VCaP (cell line): ENCODE data around the gene MYOCOS.

Source experiments
- H3K27ac ChIP-seq: fragments of 450-650 bp; 2 replicates; pipeline ENCODE4 v1.5.1; 2017
- CTCF ChIP-seq: fragments of 450-650 bp; conservative IDR thresholded peaks from 2 replicates; pipeline ENCODE4 v1.5.1; 2017; ENCODE audit warnings: mild to moderate bottlenecking, moderate library complexity

Gene MYOCOS

GRCh38 chr1:171622152-171622462 lies at the start of gene MYOCOS:
MYOCOS (plus strand) TSS chr1:171622243; CDS start chr1:171623884, 1,641 bp downstream.
- no peak for TF ChIP-seq CTCF
- no peak within 1 kb of the TSS for H3K27ac ChIP-seq

- TF ChIP-seq CTCF = no peak
- no peak overlapping the region for H3K27ac ChIP-seq
These were observed 45.9 kb upstream of the MYOCOS start for GRCh38 chr1:171576144-171576543.

- H3K27ac ChIP-seq = no peak overlapping the region
- no peak for TF ChIP-seq CTCF
These were observed 40.8 kb upstream of the MYOCOS start for GRCh38 chr1:171581226-171581625.

- no peak overlapping the region for H3K27ac ChIP-seq
These were observed 40.3 kb upstream of the MYOCOS start for GRCh38 chr1:171581766-171582165.

GRCh38 chr1:171582589-171582988 lies 39.5 kb upstream of the MYOCOS start:
- TF ChIP-seq CTCF = no peak
- H3K27ac ChIP-seq = no peak overlapping the region

More at GRCh38 chr1:171581766-171582165, 40.3 kb upstream of the MYOCOS start:
- TF ChIP-seq CTCF = no peak

GRCh38 chr1:171583591-171584201 lies 38.3 kb upstream of the MYOCOS start:
- TF ChIP-seq CTCF = no peak
- no peak overlapping the region for H3K27ac ChIP-seq

- H3K27ac ChIP-seq = no peak overlapping the region
- TF ChIP-seq CTCF = no peak
These were observed 36.3 kb upstream of the MYOCOS start for GRCh38 chr1:171585715-171586114.
